ENCODE measurements around the gene AMER3. TPM values are rescaled to one million over a fixed set of nuclear protein-coding genes. Genes with fewer than 3 reads are reported as not detected.

The AMER3 gene
- total RNA-seq, 4 donors from 2014 or later: not detected

GRCh38 chr2:130799295-130799694 is 44.0 kb downstream of the AMER3 start:
- no peak for DNase-seq (ENCODE audit: low spot score in 2 of 2)
- no peaks in the 10 kb centered on the region for H3K36me3 ChIP-seq
- no peaks in the 10 kb centered on the region for H3K27me3 ChIP-seq
- no peaks in the 10 kb centered on the region for H3K9me3 ChIP-seq
- TF ChIP-seq CTCF (IDR thresholded peaks at IDR 0.05) (no peak), POLR2A (IDR thresholded peaks at IDR 0.05) (no peak), EP300 (IDR thresholded peaks at IDR 0.05) (no peak)
- peaks cover 0 to 18% (median 4%) of the 10 kb centered on the region in 4 donors for H3K4me1 ChIP-seq
- peak overlapping the region in 2 of 4 donors; percentile 96 for H3K27ac ChIP-seq
- 80 to 100% methylated on average over 1 of the region's 1 CpG for WGBS, 2 donors
- H3K4me3 ChIP-seq: no peak overlapping the region

GRCh38 chr2:130805613-130806012 is 50.3 kb downstream of the AMER3 start:
- TF ChIP-seq CTCF (IDR thresholded peaks at IDR 0.05) (no peak), POLR2A (IDR thresholded peaks at IDR 0.05) (no peak), EP300 (IDR thresholded peaks at IDR 0.05) (no peak)
- Histone ChIP-seq H3K36me3 (no peaks in the 10 kb centered on the region), H3K27me3 (no peaks in the 10 kb centered on the region), H3K27ac (no peak overlapping the region), H3K9me3 (no peaks in the 10 kb centered on the region), H3K4me1 (no peaks in the 10 kb centered on the region), H3K4me3 (no peak overlapping the region)
- WGBS, 2 donors: 70 to 75% methylated on average over 4 of the region's 4 CpGs
- no peak for DNase-seq (ENCODE audit: low spot score in 2 of 2)

GRCh38 chr2:130806370-130806769 is 51.0 kb downstream of the AMER3 start:
- 67 to 79% methylated on average over 4 of the region's 4 CpGs for WGBS, 2 donors

GRCh38 chr2:130807659-130808385 is 52.5 kb downstream of the AMER3 start:
- no peak for TF ChIP-seq EP300 (IDR thresholded peaks at IDR 0.05)
- TF ChIP-seq CTCF (IDR thresholded peaks at IDR 0.05): no peak
- TF ChIP-seq POLR2A (IDR thresholded peaks at IDR 0.05): no peak
- WGBS, 2 donors: 73 to 77% methylated on average over 14 of the region's 14 CpGs

More at GRCh38 chr2:130806370-130806769, 51.0 kb downstream of the AMER3 start:
- H3K4me1 ChIP-seq: no peaks in the 10 kb centered on the region
- H3K27me3 ChIP-seq: no peaks in the 10 kb centered on the region
- no peak overlapping the region for H3K4me3 ChIP-seq
- H3K36me3 ChIP-seq: no peaks in the 10 kb centered on the region
- no peak overlapping the region for H3K27ac ChIP-seq
- no peak for TF ChIP-seq POLR2A (IDR thresholded peaks at IDR 0.05)
- TF ChIP-seq EP300 (IDR thresholded peaks at IDR 0.05): no peak
- TF ChIP-seq CTCF (IDR thresholded peaks at IDR 0.05): no peak
- no peak for DNase-seq (ENCODE audit: low spot score in 2 of 2)
- H3K9me3 ChIP-seq: no peaks in the 10 kb centered on the region

GRCh38 chr2:130808482-130809268 is 53.3 kb downstream of the AMER3 start:
- Histone ChIP-seq H3K36me3 (no peaks in the 10 kb centered on the region), H3K27ac (no peak overlapping the region), H3K27me3 (no peaks in the 10 kb centered on the region), H3K9me3 (no peaks in the 10 kb centered on the region), H3K4me3 (no peak overlapping the region), H3K4me1 (no peaks in the 10 kb centered on the region)
- no peak for DNase-seq (ENCODE audit: low spot score in 2 of 2)
- WGBS, 2 donors: 70 to 78% methylated on average over 12 of the region's 12 CpGs
- TF ChIP-seq CTCF (IDR thresholded peaks at IDR 0.05) (no peak), EP300 (IDR thresholded peaks at IDR 0.05) (no peak), POLR2A (IDR thresholded peaks at IDR 0.05) (no peak)

More at GRCh38 chr2:130807659-130808385, 52.5 kb downstream of the AMER3 start:
- Histone ChIP-seq H3K27me3 (no peaks in the 10 kb centered on the region), H3K4me3 (no peak overlapping the region), H3K4me1 (no peaks in the 10 kb centered on the region), H3K27ac (no peak overlapping the region), H3K36me3 (no peaks in the 10 kb centered on the region), H3K9me3 (no peaks in the 10 kb centered on the region)
- no peak for DNase-seq (ENCODE audit: low spot score in 2 of 2)
